ENCODE data around the gene PLXNA4. TPM values are rescaled to one million over a fixed set of nuclear protein-coding genes. Genes with fewer than 3 reads are reported as not detected.

The PLXNA4 gene
- polyA plus RNA-seq, 1 donor (not counting 4 experiments of a cell fraction or from before 2014, with no cell fraction given), result 0.01 TPM

DNA sequence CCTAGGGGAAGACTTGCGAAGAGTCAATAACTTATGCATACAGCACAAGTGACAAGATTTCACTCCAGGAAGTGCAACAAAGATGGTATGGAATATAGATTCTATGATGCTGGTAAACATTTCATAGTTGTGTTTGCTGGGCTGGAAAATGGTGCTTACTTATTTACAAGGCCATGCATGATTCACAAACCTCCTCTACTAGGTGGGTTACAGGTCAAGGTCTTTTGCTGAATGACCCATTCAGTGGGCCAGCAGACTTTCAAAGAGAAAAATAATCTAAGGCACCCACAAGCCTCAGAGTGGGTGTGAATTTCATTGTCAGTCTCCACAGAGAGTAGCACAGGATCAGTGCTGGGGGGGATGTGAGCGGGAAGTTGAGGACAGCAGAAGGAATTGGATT is 378.5 kb downstream of the PLXNA4 start:
- no peak overlapping the region for H3K9ac ChIP-seq (ENCODE audit: control insufficient read depth, extremely low read depth, insufficient read depth, low read length)
- H3K9me3 ChIP-seq (ENCODE audit: control insufficient read depth, low read depth, low read length), result no peaks in the 10 kb centered on the region
- no peaks in the 10 kb centered on the region for H3K79me2 ChIP-seq (ENCODE audit: control insufficient read depth, insufficient read depth, low read length)
- TF ChIP-seq, protein P1, sequence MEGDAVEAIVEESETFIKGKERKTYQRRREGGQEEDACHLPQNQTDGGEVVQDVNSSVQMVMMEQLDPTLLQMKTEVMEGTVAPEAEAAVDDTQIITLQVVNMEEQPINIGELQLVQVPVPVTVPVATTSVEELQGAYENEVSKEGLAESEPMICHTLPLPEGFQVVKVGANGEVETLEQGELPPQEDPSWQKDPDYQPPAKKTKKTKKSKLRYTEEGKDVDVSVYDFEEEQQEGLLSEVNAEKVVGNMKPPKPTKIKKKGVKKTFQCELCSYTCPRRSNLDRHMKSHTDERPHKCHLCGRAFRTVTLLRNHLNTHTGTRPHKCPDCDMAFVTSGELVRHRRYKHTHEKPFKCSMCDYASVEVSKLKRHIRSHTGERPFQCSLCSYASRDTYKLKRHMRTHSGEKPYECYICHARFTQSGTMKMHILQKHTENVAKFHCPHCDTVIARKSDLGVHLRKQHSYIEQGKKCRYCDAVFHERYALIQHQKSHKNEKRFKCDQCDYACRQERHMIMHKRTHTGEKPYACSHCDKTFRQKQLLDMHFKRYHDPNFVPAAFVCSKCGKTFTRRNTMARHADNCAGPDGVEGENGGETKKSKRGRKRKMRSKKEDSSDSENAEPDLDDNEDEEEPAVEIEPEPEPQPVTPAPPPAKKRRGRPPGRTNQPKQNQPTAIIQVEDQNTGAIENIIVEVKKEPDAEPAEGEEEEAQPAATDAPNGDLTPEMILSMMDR (optimal IDR thresholded peaks at IDR 0.05 in 1 of 3, IDR thresholded peaks at IDR 0.05 in 1 of 3, conservative IDR thresholded peaks at IDR 0.05 in 1 of 3; ENCODE audit: extremely low read depth in 1 of 3, insufficient read depth in 2 of 3, low read length in 3 of 3), result no peak
- TF ChIP-seq EZH2 (IDR thresholded peaks at IDR 0.05; ENCODE audit: low read length), result no peak
- no peak overlapping the region for H3K4me2 ChIP-seq (ENCODE audit: control insufficient read depth, extremely low read depth, insufficient read depth, low read depth, low read length)
- H3K4me3 ChIP-seq (ENCODE audit: control insufficient read depth in 2 of 3, extremely low read depth in 1 of 3, insufficient read depth in 2 of 3, low read depth in 1 of 3, low read length in 3 of 3), result no peak overlapping the region
- H3K4me1 ChIP-seq (ENCODE audit: control insufficient read depth, extremely low read depth, insufficient read depth, low read length), result no peaks in the 10 kb centered on the region
- H3K27me3 ChIP-seq (ENCODE audit: control insufficient read depth, extremely low read depth, insufficient read depth, low read length), result peaks cover 22% of the 10 kb centered on the region
- no peaks in the 10 kb centered on the region for H4K20me1 ChIP-seq (ENCODE audit: control insufficient read depth, extremely low read depth, insufficient read depth, low read length)
- H3K27ac ChIP-seq (ENCODE audit: control insufficient read depth, insufficient read depth, low read length), result no peak overlapping the region
- H3K36me3 ChIP-seq (ENCODE audit: control insufficient read depth in 2 of 2, extremely low read depth in 1 of 2, insufficient read depth in 2 of 2, low read length in 2 of 2), result no peaks in the 10 kb centered on the region
- dilution Hi-C loops (cut with MboI; ENCODE audit: extremely low pct_ligation_motif_present, low sequenced_read_pairs), result no loop called here
- DNase-seq (ENCODE audit: low read depth, low spot score) (no peak), FAIRE-seq (no peak)
- no peaks in the 10 kb centered on the region for H3K9me1 ChIP-seq (ENCODE audit: control insufficient read depth, extremely low read depth, insufficient read depth, low read length)
- H2AFZ ChIP-seq (ENCODE audit: control insufficient read depth, low read length), result no peak overlapping the region

DNA sequence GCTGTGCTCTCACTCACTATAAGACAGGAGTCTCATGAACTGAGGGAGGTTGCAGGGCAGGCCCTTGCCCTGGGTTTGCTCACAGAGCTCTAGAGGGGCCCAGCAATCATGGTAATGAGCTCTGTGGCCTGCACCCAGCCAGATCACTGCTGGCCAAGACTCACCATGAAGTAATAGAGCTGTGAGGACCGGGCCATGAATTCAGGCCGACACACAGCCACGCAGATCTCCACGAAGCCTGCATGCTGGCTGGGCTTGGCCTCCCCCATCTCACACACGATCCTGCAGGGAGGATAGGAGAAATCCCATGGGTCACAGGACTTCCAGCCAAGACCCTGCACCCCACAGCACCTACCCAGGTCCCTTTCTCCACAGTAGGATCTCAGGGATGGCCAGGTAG is 382.4 kb downstream of the PLXNA4 start:
- Histone ChIP-seq H3K27me3 (ENCODE audit: control insufficient read depth, extremely low read depth, insufficient read depth, low read length) (peaks cover 31% of the 10 kb centered on the region), H3K9me1 (ENCODE audit: control insufficient read depth, extremely low read depth, insufficient read depth, low read length) (no peaks in the 10 kb centered on the region), H3K4me3 (ENCODE audit: control insufficient read depth in 2 of 3, extremely low read depth in 1 of 3, insufficient read depth in 2 of 3, low read depth in 1 of 3, low read length in 3 of 3) (no peak overlapping the region), H3K9ac (ENCODE audit: control insufficient read depth, extremely low read depth, insufficient read depth, low read length) (no peak overlapping the region), H3K4me1 (ENCODE audit: control insufficient read depth, extremely low read depth, insufficient read depth, low read length) (no peaks in the 10 kb centered on the region), H2AFZ (ENCODE audit: control insufficient read depth, low read length) (no peak overlapping the region), H3K27ac (ENCODE audit: control insufficient read depth, insufficient read depth, low read length) (no peak overlapping the region), H3K4me2 (ENCODE audit: control insufficient read depth, extremely low read depth, insufficient read depth, low read depth, low read length) (no peak overlapping the region), H3K9me3 (ENCODE audit: control insufficient read depth, low read depth, low read length) (no peaks in the 10 kb centered on the region), H3K79me2 (ENCODE audit: control insufficient read depth, insufficient read depth, low read length) (no peaks in the 10 kb centered on the region), H4K20me1 (ENCODE audit: control insufficient read depth, extremely low read depth, insufficient read depth, low read length) (no peaks in the 10 kb centered on the region), H3K36me3 (ENCODE audit: control insufficient read depth in 2 of 2, extremely low read depth in 1 of 2, insufficient read depth in 2 of 2, low read length in 2 of 2) (no peaks in the 10 kb centered on the region)
- FAIRE-seq, result no peak
- dilution Hi-C loops (cut with MboI; ENCODE audit: extremely low pct_ligation_motif_present, low sequenced_read_pairs), result no loop called here
- TF ChIP-seq, protein P1 (optimal IDR thresholded peaks at IDR 0.05 in 1 of 3, IDR thresholded peaks at IDR 0.05 in 1 of 3, conservative IDR thresholded peaks at IDR 0.05 in 1 of 3; ENCODE audit: extremely low read depth in 1 of 3, insufficient read depth in 2 of 3, low read length in 3 of 3), result no peak
- no peak for TF ChIP-seq EZH2 (IDR thresholded peaks at IDR 0.05; ENCODE audit: low read length)
- DNase-seq (ENCODE audit: low read depth, low spot score), result no peak

All from keratinocyte (primary cell).